Stimulated activated CD8-positive, alpha-beta memory T cell treated with anti-CD3 and anti-CD28 coated beads, Interleukin-4, amount 100 ng/mL, for 24 hours (primary cell): ENCODE results near the gene ENC1.

Source experiments
- DNase-seq: peaks from one replicate; pipeline ENCODE4 v3.0.0-alpha.2; 2020; ENCODE audit warnings: low read depth

ENC1 gene

DNA sequence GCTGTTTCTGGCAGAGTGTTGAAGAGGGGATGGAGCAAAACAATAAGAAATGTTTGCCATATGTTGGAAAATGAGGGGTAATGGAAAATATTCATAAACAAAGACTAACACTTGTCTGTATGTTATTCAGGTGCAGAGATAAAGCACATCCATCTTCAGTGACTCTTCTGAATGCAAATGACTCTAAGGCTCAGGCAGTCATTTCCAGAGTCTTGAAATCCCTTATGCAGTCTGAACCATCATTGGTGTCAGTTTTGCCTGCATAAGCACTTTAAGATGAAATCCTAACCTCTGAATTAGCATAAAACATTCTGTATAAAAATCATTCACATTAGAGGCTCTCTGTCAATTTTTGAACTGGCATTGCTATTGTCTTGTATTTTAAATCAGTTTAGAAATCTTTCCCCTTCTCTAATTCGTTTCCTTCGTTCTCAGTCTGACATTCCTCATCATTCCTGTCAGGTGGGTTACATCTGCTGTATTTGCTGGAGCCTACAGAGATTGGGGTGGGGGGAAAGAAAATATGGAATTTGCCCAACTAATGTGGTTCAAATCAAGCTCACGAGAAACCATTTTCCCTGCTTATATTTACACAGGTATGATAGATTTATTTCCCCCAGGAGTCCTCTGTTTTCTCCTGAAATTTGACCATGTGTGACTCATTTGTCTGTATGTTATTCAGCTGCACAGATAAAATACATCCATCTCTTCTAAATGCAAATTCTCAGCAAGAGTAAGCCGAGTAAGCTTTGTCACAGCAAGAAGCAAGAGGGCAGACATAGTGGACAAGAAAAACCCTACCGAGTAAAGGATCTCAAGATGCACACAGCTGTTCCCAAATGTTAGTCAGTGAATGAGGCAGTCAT is 31.6 kb downstream of the ENC1 start:
- DNase-seq, result no peak

- DNase-seq, result no peak
Observed at GRCh38 chr5:74605759-74606158, 34.8 kb downstream of the ENC1 start.

GRCh38 chr5:74603376-74603775 is 37.2 kb downstream of the ENC1 start:
- DNase-seq, result no peak

GRCh38 chr5:74599148-74599547 is 41.4 kb downstream of the ENC1 start:
- DNase-seq, result no peak

GRCh38 chr5:74598731-74599130 is 41.8 kb downstream of the ENC1 start:
- no peak for DNase-seq

DNA sequence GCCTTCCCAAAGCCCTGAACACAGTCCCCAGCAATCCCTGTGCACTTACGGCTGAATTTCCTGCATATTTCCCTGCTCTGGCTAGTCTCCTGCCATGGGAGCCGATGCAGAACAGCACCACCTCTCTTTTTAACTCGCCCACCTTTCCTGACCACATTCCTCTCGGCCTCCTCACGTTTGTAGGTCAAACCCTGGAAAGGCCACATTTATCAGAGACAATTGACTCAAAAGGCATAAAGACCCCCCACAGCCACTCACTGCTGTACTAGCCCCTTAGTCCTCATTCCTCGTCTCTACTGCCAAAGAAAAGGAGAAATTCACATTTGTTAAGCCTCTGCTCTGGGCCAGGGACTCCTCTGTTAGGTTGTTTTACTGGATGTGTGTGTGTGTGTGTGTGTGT is 43.6 kb downstream of the ENC1 start:
- no peak for DNase-seq

DNA sequence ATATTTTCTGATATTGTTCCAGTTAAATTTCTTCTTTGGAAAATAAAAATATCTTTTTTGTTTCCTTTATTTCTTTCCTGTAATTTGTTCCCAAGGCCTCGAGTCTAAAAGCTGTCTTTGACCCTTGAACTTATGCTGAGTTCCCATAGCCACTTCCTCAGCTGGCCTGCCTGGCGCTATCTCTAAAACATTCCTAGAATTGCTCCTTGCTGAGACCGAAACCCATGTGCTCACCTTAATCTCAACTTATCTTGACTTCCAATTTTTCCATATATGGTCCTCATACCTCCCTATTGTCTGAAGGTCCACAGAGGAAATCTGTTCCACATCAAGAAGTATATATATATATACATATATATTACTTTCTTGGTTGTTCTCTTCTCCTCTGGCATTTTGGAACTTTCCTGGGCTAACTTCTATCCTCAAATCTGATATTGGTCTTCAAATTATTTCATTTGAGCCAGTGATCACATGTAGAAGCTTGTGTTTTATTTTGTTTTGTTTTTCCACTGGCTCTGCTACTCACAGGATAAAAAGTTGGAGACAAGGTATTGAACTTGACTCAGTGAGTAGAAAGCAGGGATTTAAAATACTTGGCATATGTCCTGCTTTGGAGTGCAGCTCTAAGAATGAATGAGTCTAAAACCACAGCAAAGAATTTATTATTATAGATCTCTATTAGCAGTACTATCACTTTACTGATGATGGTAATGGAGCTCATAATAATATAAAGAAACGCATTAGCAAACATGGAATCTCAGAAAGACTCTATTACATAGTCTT is 45.2 kb downstream of the ENC1 start:
- DNase-seq, result no peak

- no peak for DNase-seq
Observed at GRCh38 chr5:74594137-74595040, 46.1 kb downstream of the ENC1 start.

DNA sequence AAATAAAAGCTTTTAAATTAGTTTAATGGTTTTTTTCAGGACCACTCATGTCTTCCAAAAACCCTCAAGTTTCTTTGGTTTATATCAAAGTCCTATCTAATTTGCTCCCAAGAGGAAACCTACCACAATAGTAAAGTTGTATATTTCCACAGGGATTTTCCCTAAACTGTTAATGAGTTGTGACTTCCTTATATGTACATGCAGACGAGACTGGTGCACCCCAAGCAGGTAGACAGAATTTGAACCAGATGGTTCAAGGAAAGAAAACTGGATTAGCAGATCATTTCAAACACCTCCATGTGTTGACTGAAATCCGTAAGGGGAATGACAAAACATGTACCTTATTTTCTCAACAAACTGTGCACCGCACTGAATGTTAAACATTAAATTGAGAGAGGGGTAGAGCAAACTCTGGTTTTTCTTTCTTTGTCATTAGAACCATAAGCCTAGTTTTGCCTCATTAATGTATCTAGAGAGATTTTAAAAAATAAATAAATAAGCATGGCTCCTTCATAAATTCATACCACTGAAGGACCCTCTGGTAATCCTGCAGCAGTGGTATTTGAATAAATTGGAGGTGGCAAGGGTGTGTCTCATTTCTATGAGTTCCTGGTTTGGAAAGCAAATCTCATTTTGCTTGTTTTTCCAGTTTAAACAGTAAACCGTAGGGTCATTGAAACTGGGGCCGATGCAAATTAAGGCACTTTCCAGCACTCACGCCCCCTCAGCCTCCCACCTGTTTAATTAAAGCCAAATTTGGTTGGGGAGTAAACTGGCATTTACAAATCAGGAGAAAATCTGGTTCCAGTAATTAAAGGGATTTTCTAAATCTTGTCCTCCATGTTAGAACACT is 51.1 kb downstream of the ENC1 start:
- no peak for DNase-seq

DNA sequence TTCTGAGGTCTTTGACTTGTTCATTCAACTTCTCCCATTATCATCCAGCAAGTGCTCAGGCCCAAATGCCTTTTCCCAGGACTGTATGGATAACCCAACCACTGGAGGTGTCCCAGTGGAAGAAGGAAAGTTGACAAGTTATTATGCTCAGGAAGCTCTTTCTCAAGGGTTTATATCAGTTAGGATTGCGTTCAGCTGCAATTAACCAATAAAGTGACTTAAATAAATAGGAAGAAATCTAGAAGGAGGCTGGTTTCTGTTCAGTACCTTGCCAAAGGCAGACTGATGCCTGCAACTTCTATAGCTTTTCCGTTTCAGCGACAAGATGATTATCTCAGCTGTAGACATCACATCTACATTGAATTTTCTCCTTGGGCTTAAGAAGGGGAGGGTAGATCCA is 52.1 kb downstream of the ENC1 start:
- no peak for DNase-seq

GRCh38 chr5:74587890-74588289 is 52.6 kb downstream of the ENC1 start:
- DNase-seq, result no peak

DNA sequence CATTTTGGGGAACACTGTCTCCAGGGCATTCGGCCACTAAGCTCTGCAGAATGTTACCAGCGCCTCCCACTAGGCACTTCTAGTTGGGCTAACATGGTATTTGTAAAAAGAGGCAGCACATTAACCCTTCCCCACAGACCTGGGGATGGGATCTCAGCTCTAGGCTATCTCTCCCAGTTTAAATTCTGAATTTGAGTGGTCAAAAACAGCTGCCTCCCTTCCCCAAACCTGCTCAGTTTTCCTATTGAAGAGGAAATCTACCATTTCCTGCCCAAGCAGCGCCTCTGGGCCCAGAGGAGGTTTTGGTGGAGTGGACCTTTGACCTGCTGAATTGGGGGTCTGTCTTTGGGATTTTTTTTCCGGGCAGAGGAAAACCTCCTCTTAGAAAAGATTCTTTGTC is 53.2 kb downstream of the ENC1 start:
- DNase-seq, result no peak

- DNase-seq, result no peak
Observed at GRCh38 chr5:74586856-74587255, 53.7 kb downstream of the ENC1 start.

- DNase-seq, result no peak
Observed at GRCh38 chr5:74582853-74583252, 57.7 kb downstream of the ENC1 start.

- DNase-seq, result no peak
Observed at GRCh38 chr5:74581988-74582365, 58.6 kb downstream of the ENC1 start.

DNA sequence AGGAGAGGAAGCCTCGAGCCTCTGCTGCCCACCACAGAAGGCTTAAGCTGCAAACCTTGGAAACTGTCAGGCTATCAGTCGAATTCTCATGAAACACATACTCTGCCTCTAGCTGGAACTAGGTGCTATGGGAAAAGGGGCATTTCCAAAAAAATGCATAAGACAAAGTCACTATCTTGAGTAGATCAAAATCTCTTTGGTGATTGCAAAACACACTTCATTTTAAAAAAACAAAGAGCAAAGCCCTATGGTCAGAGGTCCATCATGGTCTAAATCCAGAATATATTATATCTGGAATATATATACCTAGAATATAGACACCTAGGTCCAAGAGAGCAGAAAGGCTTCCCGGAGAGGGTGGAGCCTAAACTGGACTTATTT is 59.8 kb downstream of the ENC1 start:
- no peak for DNase-seq

DNA sequence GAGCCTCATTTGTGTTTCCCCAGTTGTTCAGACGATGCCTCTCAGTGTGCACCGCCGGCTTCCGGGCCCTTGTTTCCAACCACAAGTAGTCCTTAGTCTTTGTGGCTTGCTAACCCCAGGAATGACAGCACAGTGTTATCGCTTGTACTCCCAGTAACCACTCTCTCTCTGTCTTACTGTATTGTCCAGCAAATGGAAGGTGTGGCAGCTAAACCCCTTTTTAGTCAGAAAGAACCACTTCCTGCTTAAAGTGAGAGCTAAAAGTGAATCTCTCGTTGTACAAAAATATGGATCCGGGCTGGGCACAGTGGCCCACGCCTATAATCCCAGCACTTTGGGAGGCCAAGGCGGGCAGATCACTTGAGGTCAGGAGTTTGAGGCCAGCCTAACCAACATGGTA is 61.3 kb downstream of the ENC1 start:
- DNase-seq, result peak; percentile 33

GRCh38 chr5:74578356-74579044 is 62.0 kb downstream of the ENC1 start:
- DNase-seq, result no peak
